GM12801 (cell line): Measurements from ENCODE around the gene DNAAF9.

ENCODE experiments used
- CTCF ChIP-seq: IDR thresholded peaks from one replicate; pipeline ENCODE4 v1.5.1; 2011; ENCODE audit warnings: control low read depth; ENCODE audit not compliant: insufficient read length; ENCODE audit errors: extremely low read depth

Gene DNAAF9

DNA sequence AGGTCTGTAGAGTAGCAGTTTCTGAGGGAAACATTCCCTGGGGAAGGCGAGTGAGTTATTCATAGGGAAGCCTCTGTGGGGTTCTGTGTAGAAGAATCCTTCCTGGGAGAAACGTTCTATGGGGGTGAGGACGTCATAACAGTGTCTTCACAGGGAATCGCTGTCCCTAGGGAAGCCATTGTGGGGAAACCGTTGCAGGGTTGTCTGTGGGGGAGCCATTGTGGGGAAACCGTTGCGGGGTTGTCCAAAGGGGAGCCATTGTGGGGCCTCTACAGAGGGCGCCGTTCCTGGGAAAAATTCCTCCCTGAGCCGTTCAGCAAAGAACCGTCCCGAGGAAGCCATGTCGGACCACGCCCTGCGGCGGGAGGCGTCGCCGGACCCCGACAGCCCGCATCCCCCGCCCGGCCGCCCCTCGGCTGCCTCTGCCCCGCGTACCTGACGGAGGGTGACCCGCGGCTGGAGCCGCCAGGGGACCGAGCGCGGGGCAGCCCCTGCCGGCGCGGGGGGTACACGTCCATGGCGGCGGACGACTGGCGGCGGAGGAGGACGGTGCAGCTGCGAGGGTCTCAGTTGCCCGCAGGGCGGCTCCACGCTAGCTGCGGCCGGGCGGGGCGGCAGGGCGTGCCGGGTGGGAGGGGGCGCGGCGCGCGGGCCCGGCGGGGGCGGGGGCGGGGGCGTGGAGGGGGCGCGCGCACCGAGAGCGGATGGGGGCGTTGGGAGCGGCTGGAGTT, at the start of gene DNAAF9:
Gene DNAAF9, minus strand, starts transcription at position 630 of the 731 bp plus-strand sequence. Its CDS starts 112 bp downstream, at position 518.
- TF ChIP-seq CTCF: no peak

DNA sequence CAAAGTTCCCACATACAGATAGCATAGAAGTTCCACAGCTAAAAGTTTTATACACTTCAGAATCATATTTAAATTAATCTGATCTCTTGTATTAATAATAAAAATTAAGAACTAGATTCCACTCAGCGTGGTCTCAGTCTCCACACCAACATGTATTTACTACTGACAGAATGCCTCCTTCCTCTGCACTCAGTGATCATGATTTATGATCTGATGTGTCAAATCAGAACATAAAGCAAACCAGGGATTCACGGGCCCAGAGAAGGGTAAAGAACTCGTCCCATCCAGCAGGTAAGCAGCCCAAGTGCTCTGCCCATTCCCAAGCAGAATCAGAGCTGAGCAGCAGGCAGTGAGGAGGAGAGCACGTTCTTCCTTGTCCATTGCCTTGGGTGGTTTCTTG, 49.2 kb upstream of the DNAAF9 start:
- no peak for TF ChIP-seq CTCF

GRCh38 chr20:3454831-3455230, 47.4 kb upstream of the DNAAF9 start:
- TF ChIP-seq CTCF: no peak

DNA sequence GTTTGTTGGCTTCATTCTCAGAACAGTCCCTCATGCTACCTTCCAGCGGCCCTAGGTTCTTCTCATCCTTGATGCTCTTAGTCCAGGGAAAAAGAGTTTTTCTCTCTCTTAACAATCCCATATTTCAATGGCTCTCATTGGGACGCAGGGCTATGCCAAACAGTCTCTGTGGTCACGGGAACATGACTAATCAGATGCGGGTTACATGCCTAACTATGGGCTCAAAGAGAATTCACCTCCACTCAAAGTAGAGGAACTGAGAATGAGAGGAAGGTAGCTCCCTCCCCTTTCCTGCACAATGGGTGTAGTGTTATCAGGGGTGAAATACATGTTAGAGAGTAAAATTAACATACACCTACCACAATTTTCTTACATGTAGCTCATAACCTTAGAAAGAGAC, 45.2 kb upstream of the DNAAF9 start:
- no peak for TF ChIP-seq CTCF

DNA sequence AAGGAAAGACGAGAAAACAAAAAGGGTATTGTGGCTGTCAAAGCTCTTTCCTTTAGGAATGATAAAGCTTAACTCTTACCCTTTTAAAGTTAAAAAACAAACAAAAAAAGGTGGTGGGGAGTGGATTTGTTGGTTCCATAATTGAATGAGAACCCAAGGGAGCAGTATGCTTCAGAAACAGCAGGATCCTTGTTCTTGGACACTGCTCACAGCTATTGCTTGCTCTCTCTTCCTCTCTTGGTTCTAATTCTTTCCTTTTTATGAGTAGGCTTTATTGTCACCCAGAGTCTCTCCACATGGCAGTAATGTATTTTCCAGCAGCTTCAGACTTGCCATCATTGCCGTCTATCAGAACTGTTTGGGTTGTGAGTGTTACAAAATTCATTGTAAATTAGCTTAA, 44.7 kb upstream of the DNAAF9 start:
- no peak for TF ChIP-seq CTCF

- no peak for TF ChIP-seq CTCF
Observed at GRCh38 chr20:3449319-3449718, 41.9 kb upstream of the DNAAF9 start.

DNA sequence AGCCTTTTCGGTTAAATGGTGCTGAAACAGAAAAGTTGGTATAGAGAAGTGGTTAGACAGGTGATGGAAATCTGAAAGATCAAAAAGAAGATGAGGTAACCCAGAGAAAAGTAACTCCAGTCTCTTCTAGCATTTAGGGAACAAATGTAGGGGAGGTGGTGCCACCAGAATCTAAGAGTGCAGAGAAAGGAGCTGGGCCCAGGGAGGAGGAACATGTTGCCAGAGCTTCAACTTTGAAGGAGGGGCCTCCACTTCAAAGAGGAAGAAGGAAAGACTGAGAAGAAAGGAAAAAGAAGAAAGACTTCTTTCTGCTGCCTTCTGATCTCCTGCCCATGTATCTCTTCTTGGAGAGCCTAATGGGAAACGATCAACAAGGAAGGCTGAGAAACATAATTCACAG, 39.9 kb upstream of the DNAAF9 start:
- TF ChIP-seq CTCF: no peak
